Bronchial epithelial cell (primary cell): ENCODE measurements around the gene RAD51D. TPM values are rescaled to one million over a fixed set of nuclear protein-coding genes. Genes with fewer than 3 reads are reported as not detected.
A peak's percentile ranks its signal among the peaks of the same experiment; 100 is the strongest.

Experiments
- DNase-seq: peaks from one replicate; pipeline ENCODE4 v3.0.0-alpha.2; 2010; ENCODE audit warnings: low read depth
- FAIRE-seq: peaks from 2 replicates; lab custom pipeline; 2011; peaks lifted over from hg19 to GRCh38; lab: Jason Lieb, UNC
- H3K27me3 ChIP-seq: 2 replicates; pipeline ENCODE4 v1.5.1; 2011; ENCODE audit warnings: low read length; ENCODE audit not compliant: control insufficient read depth, insufficient read depth
- H3K36me3 ChIP-seq: 2 replicates; pipeline ENCODE4 v1.5.1; 2011; ENCODE audit warnings: low read length; ENCODE audit not compliant: control insufficient read depth, insufficient read depth
- H3K4me3 ChIP-seq: 2 replicates; pipeline ENCODE4 v1.5.1; 2011; ENCODE audit warnings: mild to moderate bottlenecking, low read depth, low read length, control low read depth
- CTCF ChIP-seq: IDR thresholded peaks from 2 replicates; pipeline ENCODE4 v1.5.1; 2011; ENCODE audit warnings: mild to moderate bottlenecking, moderate library complexity, low read length, control low read depth, inconsistent platforms; ENCODE audit not compliant: insufficient read depth, severe bottlenecking
- total RNA-seq: library from RNA; depleted of rRNA; stranded (reverse); fragments of >200 nt; gene quantifications from 2 replicates; pipeline ENCODE4 v1.2.1, GENCODE V29; 2014

The RAD51D gene
- total RNA-seq: 1.4 and 2.4 TPM in 2 replicates

- Histone ChIP-seq H3K27me3 (peaks cover 2% of the 10 kb centered on the region), H3K4me3 (peak within 1 kb of the TSS; percentile 65), H3K36me3 (no peaks in the 10 kb centered on the region)
- DNase-seq (peak; percentile 27), FAIRE-seq (no peak)
- TF ChIP-seq CTCF: peak; percentile 86
These were observed at the start of gene RAD51D for GRCh38 chr17:35119370-35120165. Gene RAD51D (minus strand): TSS chr17:35119860. CDS start chr17:35119613, 247 bp downstream.

GRCh38 chr17:35167666-35168065 lies 48.0 kb upstream of the RAD51D start:
- peak; percentile 60 for FAIRE-seq
- Histone ChIP-seq H3K4me3 (no peak overlapping the region), H3K27me3 (no peaks in the 10 kb centered on the region), H3K36me3 (no peaks in the 10 kb centered on the region)
- DNase-seq: peak; percentile 80
- no peak for TF ChIP-seq CTCF

GRCh38 chr17:35167046-35167445 lies 47.4 kb upstream of the RAD51D start:
- no peak for TF ChIP-seq CTCF
- no peaks in the 10 kb centered on the region for H3K36me3 ChIP-seq
- H3K4me3 ChIP-seq: no peak overlapping the region
- no peaks in the 10 kb centered on the region for H3K27me3 ChIP-seq
- FAIRE-seq (no peak), DNase-seq (peak; percentile 47)

GRCh38 chr17:35166526-35166925 lies 46.9 kb upstream of the RAD51D start:
- FAIRE-seq: peak; percentile 18
- no peaks in the 10 kb centered on the region for H3K36me3 ChIP-seq
- no peak for TF ChIP-seq CTCF
- no peak for DNase-seq
- H3K27me3 ChIP-seq: no peaks in the 10 kb centered on the region
- no peak overlapping the region for H3K4me3 ChIP-seq

GRCh38 chr17:35164716-35165115 lies 45.1 kb upstream of the RAD51D start:
- no peak for TF ChIP-seq CTCF
- H3K27me3 ChIP-seq: no peaks in the 10 kb centered on the region
- no peak overlapping the region for H3K4me3 ChIP-seq
- no peak for DNase-seq
- no peak for FAIRE-seq
- H3K36me3 ChIP-seq: no peaks in the 10 kb centered on the region
